Activated T-cell treated with anti-CD3 and anti-CD28 coated beads, Interleukin-2, amount 50 U/mL, for 24 hours (primary cell): ENCODE measurements around the gene DDR1.
A peak's percentile ranks its signal among the peaks of the same experiment; 100 is the strongest.

Source experiments
- DNase-seq: peaks from one replicate; pipeline ENCODE4 v3.0.0-alpha.2; 2020
- H3K27ac Mint-ChIP-seq: 2 replicates; pipeline ENCODE4 v1.8.0; 2020; ENCODE audit warnings: mild to moderate bottlenecking, mixed read lengths
- H3K27me3 Mint-ChIP-seq: 2 replicates; pipeline ENCODE4 v1.8.0; 2020; ENCODE audit warnings: mixed read lengths
- H3K36me3 Mint-ChIP-seq: 2 replicates; pipeline ENCODE4 v1.8.0; 2020; ENCODE audit warnings: low read depth, mixed read lengths
- H3K4me1 Mint-ChIP-seq: 2 replicates; pipeline ENCODE4 v1.8.0; 2020; ENCODE audit warnings: low read depth, mixed read lengths
- H3K4me3 Mint-ChIP-seq: 2 replicates; pipeline ENCODE4 v1.8.0; 2020; ENCODE audit warnings: mild to moderate bottlenecking, moderate library complexity, mixed read lengths
- H3K9me3 Mint-ChIP-seq: 2 replicates; pipeline ENCODE4 v1.8.0; 2020; ENCODE audit warnings: mixed read lengths

The DDR1 gene

GRCh38 chr6:30882204-30882758 is 2.0 kb upstream of the DDR1 start:
- Mint-ChIP-seq H3K9me3 (no peaks in the 10 kb centered on the region), H3K36me3 (no peaks in the 10 kb centered on the region), H3K27me3 (no peaks in the 10 kb centered on the region), H3K27ac (no peak overlapping the region), H3K4me3 (no peak overlapping the region), H3K4me1 (peaks cover 48% of the 10 kb centered on the region)
- no peak for DNase-seq

- peak overlapping the region; percentile 71 for H3K4me3 Mint-ChIP-seq
- no peaks in the 10 kb centered on the region for H3K27me3 Mint-ChIP-seq
- H3K4me1 Mint-ChIP-seq: peaks cover 41% of the 10 kb centered on the region
- no peaks in the 10 kb centered on the region for H3K9me3 Mint-ChIP-seq
- no peak for DNase-seq
- peak overlapping the region; percentile 19 for H3K27ac Mint-ChIP-seq
- no peaks in the 10 kb centered on the region for H3K36me3 Mint-ChIP-seq
Measured at GRCh38 chr6:30882759-30883684, 1.3 kb upstream of the DDR1 start.

GRCh38 chr6:30884521-30885480 is 482 bp downstream of the DDR1 start:
- peak; percentile 66 for DNase-seq
- H3K4me3 Mint-ChIP-seq: peak overlapping the region; percentile 78
- H3K4me1 Mint-ChIP-seq: peaks cover 34% of the 10 kb centered on the region
- H3K27me3 Mint-ChIP-seq: no peaks in the 10 kb centered on the region
- H3K36me3 Mint-ChIP-seq: no peaks in the 10 kb centered on the region
- H3K9me3 Mint-ChIP-seq: no peaks in the 10 kb centered on the region
- peak overlapping the region; percentile 81 for H3K27ac Mint-ChIP-seq

- peak overlapping the region; percentile 78 for H3K4me3 Mint-ChIP-seq
- DNase-seq: no peak
- H3K36me3 Mint-ChIP-seq: peaks cover 5% of the 10 kb centered on the region
- H3K27ac Mint-ChIP-seq: peak overlapping the region; percentile 81
- peaks cover 34% of the 10 kb centered on the region for H3K4me1 Mint-ChIP-seq
- H3K9me3 Mint-ChIP-seq: no peaks in the 10 kb centered on the region
- no peaks in the 10 kb centered on the region for H3K27me3 Mint-ChIP-seq
Measured at GRCh38 chr6:30885481-30885998, 1.2 kb downstream of the DDR1 start.

GRCh38 chr6:30885999-30886896 is 1.9 kb downstream of the DDR1 start:
- Mint-ChIP-seq H3K4me1 (peaks cover 34% of the 10 kb centered on the region), H3K4me3 (peak overlapping the region; percentile 78), H3K27me3 (no peaks in the 10 kb centered on the region), H3K36me3 (peaks cover 5% of the 10 kb centered on the region), H3K27ac (peak overlapping the region; percentile 57), H3K9me3 (no peaks in the 10 kb centered on the region)
- DNase-seq: peak; percentile 47

- H3K4me1 Mint-ChIP-seq: peaks cover 34% of the 10 kb centered on the region
- no peak overlapping the region for H3K4me3 Mint-ChIP-seq
- no peak for DNase-seq
- no peak overlapping the region for H3K27ac Mint-ChIP-seq
- peaks cover 5% of the 10 kb centered on the region for H3K36me3 Mint-ChIP-seq
- H3K27me3 Mint-ChIP-seq: no peaks in the 10 kb centered on the region
- H3K9me3 Mint-ChIP-seq: no peaks in the 10 kb centered on the region
Measured at GRCh38 chr6:30886897-30887255, 2.6 kb downstream of the DDR1 start.

GRCh38 chr6:30887901-30888815 is 3.8 kb downstream of the DDR1 start:
- no peak overlapping the region for H3K27ac Mint-ChIP-seq
- no peaks in the 10 kb centered on the region for H3K9me3 Mint-ChIP-seq
- H3K4me1 Mint-ChIP-seq: peaks cover 29% of the 10 kb centered on the region
- peaks cover 5% of the 10 kb centered on the region for H3K36me3 Mint-ChIP-seq
- no peak for DNase-seq
- H3K4me3 Mint-ChIP-seq: no peak overlapping the region
- H3K27me3 Mint-ChIP-seq: no peaks in the 10 kb centered on the region

- Mint-ChIP-seq H3K27me3 (no peaks in the 10 kb centered on the region), H3K36me3 (peaks cover 5% of the 10 kb centered on the region), H3K4me1 (peaks cover 23% of the 10 kb centered on the region), H3K4me3 (no peak overlapping the region), H3K27ac (no peak overlapping the region), H3K9me3 (no peaks in the 10 kb centered on the region)
- DNase-seq: no peak
Measured at GRCh38 chr6:30888816-30889495, 4.6 kb downstream of the DDR1 start.

- DNase-seq: no peak
- Mint-ChIP-seq H3K4me1 (peaks cover 23% of the 10 kb centered on the region), H3K36me3 (peaks cover 5% of the 10 kb centered on the region), H3K4me3 (no peak overlapping the region), H3K27me3 (no peaks in the 10 kb centered on the region), H3K27ac (no peak overlapping the region), H3K9me3 (no peaks in the 10 kb centered on the region)
Measured at GRCh38 chr6:30889496-30889885, 5.2 kb downstream of the DDR1 start.

- Mint-ChIP-seq H3K27ac (no peak overlapping the region), H3K36me3 (peaks cover 5% of the 10 kb centered on the region), H3K4me1 (peaks cover 19% of the 10 kb centered on the region), H3K27me3 (no peaks in the 10 kb centered on the region), H3K9me3 (no peaks in the 10 kb centered on the region), H3K4me3 (no peak overlapping the region)
- no peak for DNase-seq
Measured at GRCh38 chr6:30889921-30890645, 5.8 kb downstream of the DDR1 start.

GRCh38 chr6:30890646-30891449 is 6.5 kb downstream of the DDR1 start:
- no peaks in the 10 kb centered on the region for H3K27me3 Mint-ChIP-seq
- no peak overlapping the region for H3K27ac Mint-ChIP-seq
- DNase-seq: no peak
- H3K4me3 Mint-ChIP-seq: no peak overlapping the region
- peaks cover 11% of the 10 kb centered on the region for H3K4me1 Mint-ChIP-seq
- H3K36me3 Mint-ChIP-seq: peaks cover 5% of the 10 kb centered on the region
- H3K9me3 Mint-ChIP-seq: no peaks in the 10 kb centered on the region
